Measurements from ENCODE around the gene CPED1.

DNA sequence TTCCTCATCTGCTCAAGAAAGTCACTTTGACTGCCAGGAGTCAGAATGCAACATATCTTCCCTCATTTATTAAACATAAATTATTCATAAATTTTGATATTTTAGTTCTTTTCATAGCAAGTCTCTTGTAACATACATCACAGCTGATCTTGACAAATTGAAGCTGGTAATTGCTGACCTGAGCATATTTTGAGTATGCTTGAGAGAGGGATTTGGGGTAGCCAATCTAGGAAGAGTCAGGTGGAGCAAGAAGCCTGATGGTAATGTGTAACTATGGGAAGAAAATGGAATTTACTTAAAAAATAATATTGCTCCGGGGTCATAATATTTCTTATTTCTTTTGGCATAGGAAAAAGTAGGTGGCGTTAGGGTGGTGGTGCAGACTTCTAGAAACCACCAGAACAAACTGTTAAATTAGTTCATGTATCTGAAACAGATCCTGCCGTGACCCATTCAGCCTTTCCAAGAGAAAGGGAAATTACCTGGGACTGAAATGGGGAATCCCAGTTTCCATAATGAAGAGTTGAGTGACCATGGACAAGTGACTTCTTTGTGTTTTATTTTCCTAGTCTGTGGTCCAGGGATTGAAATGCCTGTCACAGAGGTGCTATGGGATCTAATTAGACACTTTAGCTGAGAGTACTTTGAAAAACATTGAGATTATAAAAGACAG, 12.9 kb downstream of the CPED1 start:
- no peak for TF ChIP-seq NR2C2 (IDR thresholded peaks at IDR 0.05; ENCODE audit: borderline replicate concordance, control insufficient read depth, insufficient read length, low read depth)
- no peak for TF ChIP-seq GABPA (IDR thresholded peaks at IDR 0.05; ENCODE audit: low read depth)
- TF ChIP-seq PAX5 (IDR thresholded peaks at IDR 0.05; ENCODE audit: borderline replicate concordance, low read depth, low read length) = no peak
- TF ChIP-seq RAD51 (IDR thresholded peaks at IDR 0.05) = no peak
- TF ChIP-seq REST (IDR thresholded peaks at IDR 0.05; ENCODE audit: low read depth, low read length) = no peak
- no peak for TF ChIP-seq EP300 (IDR thresholded peaks at IDR 0.05; ENCODE audit: borderline replicate concordance in 1 of 2, control insufficient read depth in 1 of 2, low read depth in 2 of 2, low read length in 2 of 2)
